HG02840 (cell line): ENCODE measurements around the gene SPATA22.
"Not testable (repeated sequence)": the region's sequence is repeated elsewhere in the genome, so short reads cannot be mapped to it uniquely, and the experiment has no call there.

ENCODE experiments used
- ATAC-seq: cut with Tn5 transposase; IDR thresholded peaks from one replicate; pipeline ENCODE4 v1.9.1; 2021; ENCODE audit warnings: mild to moderate bottlenecking, moderate library complexity, moderate number of reproducible peaks; ENCODE audit not compliant: unreplicated experiment, low FRiP score

The SPATA22 gene

GRCh38 chr17:3475251-3475685, 3.6 kb upstream of the SPATA22 start:
- no peak for ATAC-seq

DNA sequence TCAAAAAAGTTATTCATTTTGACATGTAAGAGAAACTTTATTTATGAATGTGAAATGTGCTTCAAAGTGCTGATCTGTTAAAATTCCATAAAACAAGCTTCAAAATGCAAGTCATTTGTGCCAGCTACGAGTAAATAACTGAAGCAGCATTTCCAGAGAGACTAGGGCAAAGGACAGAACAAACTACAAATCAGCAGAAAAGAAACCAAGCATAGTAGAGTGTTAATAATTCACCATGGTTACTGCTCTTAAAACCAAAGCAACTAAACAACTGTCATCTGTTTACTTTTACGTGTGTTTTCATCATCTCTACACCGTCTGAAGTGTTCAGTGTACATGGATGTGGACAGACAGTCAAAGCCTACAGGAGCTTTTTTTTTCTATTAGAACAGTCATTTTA, 2.6 kb upstream of the SPATA22 start:
- ATAC-seq = no peak

DNA sequence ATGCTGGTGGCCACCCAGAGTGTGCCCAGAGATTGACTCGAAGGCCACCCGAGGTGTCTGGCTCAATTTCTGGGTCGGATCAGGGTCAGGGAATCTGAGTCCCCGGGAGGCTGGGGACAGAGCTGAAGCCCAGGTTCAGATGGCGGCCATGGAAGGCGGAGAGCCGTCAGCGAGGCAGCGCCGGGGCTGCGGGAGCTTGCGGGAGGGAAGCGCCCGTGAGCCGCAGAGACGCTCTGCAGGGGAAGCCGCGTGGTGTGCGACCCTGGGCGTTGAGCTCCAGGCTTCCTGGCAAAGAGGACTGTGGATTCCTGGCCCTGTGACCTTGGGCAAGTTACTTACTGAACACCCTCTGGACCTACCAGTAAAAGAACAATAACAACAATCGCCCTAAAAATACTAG, 518 bp upstream of the SPATA22 start:
- ATAC-seq = no peak

DNA sequence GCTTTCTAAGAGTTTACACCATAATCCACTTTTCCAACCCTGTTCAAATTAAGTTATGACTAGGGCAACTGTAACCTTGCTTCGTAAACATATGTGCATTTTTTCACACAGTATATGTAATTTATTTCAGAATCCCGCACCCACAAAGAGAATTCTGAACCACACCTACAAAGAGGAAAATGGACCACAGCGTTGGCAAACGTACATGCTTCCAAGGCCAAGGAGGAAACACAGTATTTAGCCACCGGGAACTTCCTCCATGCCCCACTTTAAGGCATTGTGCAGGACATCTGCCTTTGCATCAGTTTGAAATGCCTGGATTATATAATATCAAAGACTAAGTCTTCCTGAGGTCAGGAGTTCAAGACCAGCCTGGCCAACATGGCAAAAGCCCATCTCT, 2.1 kb downstream of the SPATA22 start:
- no peak for ATAC-seq

DNA sequence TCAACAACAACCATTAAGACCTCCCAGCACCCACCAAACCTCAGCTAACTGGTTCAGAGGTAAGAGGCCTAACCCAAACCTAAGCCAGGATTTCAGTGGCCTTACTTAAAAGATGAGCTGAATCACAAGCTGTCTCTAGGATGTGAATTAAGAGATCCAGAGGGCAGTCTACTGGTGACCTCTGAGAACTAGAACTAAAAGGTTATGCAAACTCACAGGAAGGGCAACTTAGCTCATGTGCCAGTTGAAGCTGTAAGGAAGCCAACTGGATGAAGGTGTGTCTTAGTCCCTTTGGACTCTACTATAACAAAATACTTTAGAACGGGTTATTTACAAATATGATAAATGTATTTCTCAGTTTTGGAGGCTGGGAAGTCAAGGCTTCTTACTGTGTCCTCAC, 5.3 kb downstream of the SPATA22 start:
- ATAC-seq = not testable (repeated sequence)

GRCh38 chr17:3448059-3448665, 23.5 kb downstream of the SPATA22 start:
- no peak for ATAC-seq

DNA sequence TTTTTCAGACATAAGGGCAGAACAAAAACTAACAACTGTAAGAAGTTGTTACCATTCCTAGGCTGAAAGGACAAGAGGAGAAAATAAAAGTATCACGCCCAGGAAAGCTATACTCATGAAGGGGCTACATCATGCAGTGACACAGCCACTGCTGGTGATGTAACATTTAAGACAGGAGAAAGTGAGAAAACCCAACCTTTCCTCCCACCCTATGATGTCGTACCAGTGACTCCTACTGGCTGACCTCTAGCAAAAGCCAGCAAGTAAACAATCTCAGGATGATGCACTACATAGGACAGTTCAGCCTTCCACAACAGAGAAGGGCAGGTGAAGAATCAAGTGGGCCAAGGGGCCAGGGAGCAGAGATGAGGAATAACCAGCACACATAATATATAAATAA, 24.0 kb downstream of the SPATA22 start:
- no peak for ATAC-seq

GRCh38 chr17:3440451-3440850, 31.2 kb downstream of the SPATA22 start:
- no peak for ATAC-seq

- ATAC-seq = no peak
Measured at GRCh38 chr17:3438368-3438767, 33.3 kb downstream of the SPATA22 start.

DNA sequence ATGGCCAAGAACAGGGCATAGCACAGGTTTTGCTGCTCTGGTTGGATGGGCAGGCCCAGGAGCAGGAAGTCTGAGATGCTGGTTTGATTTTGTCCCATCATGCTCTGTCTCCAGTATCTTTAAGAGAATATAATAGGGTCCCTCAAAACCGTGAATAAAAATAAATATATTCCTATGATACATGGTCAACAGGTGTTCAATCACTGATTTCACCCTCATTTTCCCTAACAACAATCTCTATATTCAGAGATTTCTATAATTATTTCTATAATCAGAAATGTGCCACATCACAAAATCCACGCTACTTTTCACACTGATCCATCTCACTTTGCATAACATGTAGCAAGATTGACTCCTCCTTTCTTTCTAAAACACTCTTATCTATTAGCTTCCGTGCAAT, 37.9 kb downstream of the SPATA22 start, which contains the start of gene OR1E2:
OR1E2 (minus strand) TSS at position 101 of the 400 bp plus-strand sequence; CDS start at position 101, 0 bp downstream.
- ATAC-seq = no peak

GRCh38 chr17:3433215-3433614, 38.4 kb downstream of the SPATA22 start:
- ATAC-seq = not testable (repeated sequence)

- no peak for ATAC-seq
Measured at GRCh38 chr17:3418222-3418621, 53.4 kb downstream of the SPATA22 start.

GRCh38 chr17:3415610-3416009, 56.0 kb downstream of the SPATA22 start:
- ATAC-seq = no peak

- not testable (repeated sequence) for ATAC-seq
Measured at GRCh38 chr17:3412216-3412615, 59.4 kb downstream of the SPATA22 start.

DNA sequence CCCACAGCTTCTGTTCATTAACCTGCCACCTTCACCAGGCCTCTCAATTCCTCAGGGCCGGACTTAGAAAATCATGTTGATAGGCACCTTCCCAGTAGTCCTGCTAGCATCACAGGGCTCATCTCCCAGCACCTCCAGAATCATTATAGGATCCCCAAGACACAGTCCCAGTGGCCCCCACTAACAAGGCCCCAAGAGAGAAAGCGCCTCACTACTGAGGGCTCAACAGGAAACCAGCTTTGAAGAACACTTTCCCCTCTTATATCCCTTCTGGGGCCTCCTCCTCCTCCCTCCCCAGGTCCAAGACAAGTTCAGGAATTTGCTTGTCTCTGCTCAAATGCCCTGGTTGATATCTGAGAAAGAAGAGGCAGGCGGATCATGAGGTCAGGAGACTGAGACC, 60.5 kb downstream of the SPATA22 start, which contains the start of gene OR3A3:
OR3A3 (plus strand) TSS at position 301 of the 400 bp plus-strand sequence.
- ATAC-seq = no peak

GRCh38 chr17:3403856-3404255, 67.8 kb downstream of the SPATA22 start:
- ATAC-seq = not testable (repeated sequence)

GRCh38 chr17:3401786-3402185, 69.8 kb downstream of the SPATA22 start:
- no peak for ATAC-seq

DNA sequence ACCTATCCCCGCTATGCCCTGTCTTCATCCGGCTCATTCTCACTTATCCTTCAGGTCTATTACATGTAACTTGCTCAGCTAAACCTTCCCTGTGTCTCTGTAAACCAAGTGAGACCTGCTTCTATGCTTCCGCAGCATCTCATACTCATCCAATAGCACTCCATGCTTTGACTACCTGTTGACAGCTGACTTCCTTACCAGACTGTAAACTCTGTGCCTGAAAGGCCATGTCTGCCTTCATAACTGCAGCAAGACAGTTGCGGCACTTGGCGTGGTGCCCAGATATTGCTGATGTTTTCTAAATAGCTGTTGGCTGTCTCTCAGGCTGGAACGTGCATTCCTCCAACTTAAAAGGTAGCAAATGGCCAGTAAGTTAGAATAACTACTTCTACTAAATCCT, 71.6 kb downstream of the SPATA22 start:
- no peak for ATAC-seq

- no peak for ATAC-seq
Measured at GRCh38 chr17:3398310-3398709, 73.3 kb downstream of the SPATA22 start, which contains the start of gene OR1E1. TSS of gene OR1E1 (minus strand) at chr17:3398410. CDS start at chr17:3398410, 0 bp downstream.

- not testable (repeated sequence) for ATAC-seq
Measured at GRCh38 chr17:3397801-3398200, 73.8 kb downstream of the SPATA22 start.
